Osteoblast (primary cell): ENCODE measurements around the gene CA11. TPM values are rescaled to one million over a fixed set of nuclear protein-coding genes. Genes with fewer than 3 reads are reported as not detected.
A peak's percentile ranks its signal among the peaks of the same experiment; 100 is the strongest.

ENCODE experiments used
- DNase-seq: peaks from one replicate; pipeline ENCODE4 v3.0.0; 2011; ENCODE audit warnings: low spot score, mixed read lengths; ENCODE audit not compliant: insufficient read length; ENCODE audit errors: missing footprints
- H2AFZ ChIP-seq: 2 replicates; pipeline ENCODE4 v1.6.0; 2011; ENCODE audit warnings: mild to moderate bottlenecking, low read length
- H3K27ac ChIP-seq: 2 replicates; pipeline ENCODE4 v1.5.1; 2011; ENCODE audit warnings: mild to moderate bottlenecking, low read depth, low read length, moderate library complexity
- H3K27me3 ChIP-seq: 2 replicates; pipeline ENCODE4 v1.6.0; 2012; ENCODE audit warnings: mild to moderate bottlenecking, control low read depth, inconsistent platforms, low read length, moderate library complexity; ENCODE audit not compliant: insufficient read depth
- H3K36me3 ChIP-seq: 2 replicates; pipeline ENCODE4 v1.5.1; 2011; ENCODE audit warnings: mild to moderate bottlenecking, low read length, control low read depth, moderate library complexity; ENCODE audit not compliant: insufficient read depth
- H3K4me1 ChIP-seq: 2 replicates; pipeline ENCODE4 v1.5.1; 2011; ENCODE audit warnings: mild to moderate bottlenecking, low read length, control low read depth, moderate library complexity; ENCODE audit not compliant: insufficient read depth
- H3K4me2 ChIP-seq: 2 replicates; pipeline ENCODE4 v1.6.0; 2011; ENCODE audit warnings: mild to moderate bottlenecking, low read length; ENCODE audit not compliant: insufficient read depth
- H3K4me3 ChIP-seq: fragments of 200-600 bp; sonication (generic); 3 replicates; pipeline ENCODE4 v1.5.1; 2012; ENCODE audit warnings: mild to moderate bottlenecking, low read length, inconsistent platforms; ENCODE audit not compliant: insufficient read depth
- H3K79me2 ChIP-seq: 2 replicates; pipeline ENCODE4 v1.6.0; 2012; ENCODE audit warnings: mild to moderate bottlenecking, low read length, control low read depth, inconsistent platforms; ENCODE audit not compliant: insufficient read depth
- H3K9me3 ChIP-seq: 2 replicates; pipeline ENCODE4 v1.5.1; 2011; ENCODE audit warnings: low read depth, low read length, control low read depth
- H4K20me1 ChIP-seq: 2 replicates; pipeline ENCODE4 v1.6.0; 2012; ENCODE audit warnings: mild to moderate bottlenecking, low read length, control low read depth; ENCODE audit not compliant: insufficient read depth
- CTCF ChIP-seq: IDR thresholded peaks from 2 replicates; pipeline ENCODE4 v1.5.1; 2011; ENCODE audit warnings: mild to moderate bottlenecking, low read depth, low read length, moderate library complexity; ENCODE audit errors: extremely low read depth
- total RNA-seq: library from RNA; depleted of rRNA; stranded (reverse); fragments of >200 nt; gene quantifications from 2 replicates; pipeline ENCODE4 v1.2.3, GENCODE V29; 2012

The CA11 gene
- total RNA-seq, 1 donor: 1.8 TPM

GRCh38 chr19:48624791-48625723 is 20.9 kb downstream of the CA11 start:
- no peak for TF ChIP-seq CTCF
- Histone ChIP-seq H4K20me1 (peaks cover 4% of the 10 kb centered on the region), H3K9me3 (no peaks in the 10 kb centered on the region), H3K27ac (peak overlapping the region; percentile 60), H3K27me3 (no peaks in the 10 kb centered on the region), H3K4me3 (peak overlapping the region; percentile 74), H3K36me3 (peaks cover 3% of the 10 kb centered on the region), H3K4me2 (peak overlapping the region; percentile 76), H3K4me1 (peaks cover 13% of the 10 kb centered on the region), H3K79me2 (peaks cover 5% of the 10 kb centered on the region), H2AFZ (no peak overlapping the region)
- DNase-seq: peak; percentile 66

- peak; percentile 100 for DNase-seq
- Histone ChIP-seq H3K9me3 (no peaks in the 10 kb centered on the region), H3K36me3 (peaks cover 3% of the 10 kb centered on the region), H3K4me2 (peak overlapping the region; percentile 76), H4K20me1 (peaks cover 4% of the 10 kb centered on the region), H3K4me1 (peaks cover 17% of the 10 kb centered on the region), H3K4me3 (peak overlapping the region; percentile 74), H3K27me3 (no peaks in the 10 kb centered on the region), H2AFZ (peak overlapping the region; percentile 86), H3K79me2 (peaks cover 12% of the 10 kb centered on the region), H3K27ac (peak overlapping the region; percentile 60)
- TF ChIP-seq CTCF: no peak
Observed at GRCh38 chr19:48624067-48624594, 21.9 kb downstream of the CA11 start.

GRCh38 chr19:48623556-48624066 is 22.4 kb downstream of the CA11 start:
- Histone ChIP-seq H3K4me3 (peak overlapping the region; percentile 74), H3K4me1 (peaks cover 17% of the 10 kb centered on the region), H3K79me2 (peaks cover 16% of the 10 kb centered on the region), H3K27me3 (no peaks in the 10 kb centered on the region), H3K27ac (peak overlapping the region; percentile 55), H3K36me3 (peaks cover 3% of the 10 kb centered on the region), H3K4me2 (peak overlapping the region; percentile 76), H2AFZ (peak overlapping the region; percentile 86), H4K20me1 (peaks cover 7% of the 10 kb centered on the region), H3K9me3 (no peaks in the 10 kb centered on the region)
- no peak for TF ChIP-seq CTCF
- DNase-seq: no peak
